Measurements from ENCODE around the gene OXCT1.

- TF ChIP-seq YY1 (IDR thresholded peaks at IDR 0.05; ENCODE audit: insufficient read depth, insufficient read length) = no peak
- TF ChIP-seq ZNF274 (IDR thresholded peaks at IDR 0.05; ENCODE audit: low read depth, low read length) = no peak
- no peak for TF ChIP-seq SUZ12 (IDR thresholded peaks at IDR 0.05; ENCODE audit: extremely low read depth, insufficient read depth, insufficient read length)
Observed at GRCh38 chr5:41789434-41789833, 80.8 kb downstream of the OXCT1 start.
